A673 (cell line): ENCODE measurements around the gene PRKACB. TPM values are rescaled to one million over a fixed set of nuclear protein-coding genes. Genes with fewer than 3 reads are reported as not detected.

Experiments
- total RNA-seq: library from RNA; stranded (reverse); gene quantifications from 2 replicates; pipeline ENCODE4 v1.2.3, GENCODE V29; 2021

The PRKACB gene
- total RNA-seq, 1 experiment from 2014 or later: 39.6 TPM

Other genes with a start within 250 kb of the PRKACB start
- gene TTLL7, start 145.1 kb upstream of the PRKACB start, total RNA-seq: 29.9 and 34.2 TPM in 2 replicates
- gene SAMD13, start 157.4 kb downstream of the PRKACB start, total RNA-seq: 1.2 and 1.6 TPM in 2 replicates